Right ventricle myocardium superior (tissue), 1 donor: Measurements from ENCODE around the gene USH1C. TPM values are rescaled to one million over a fixed set of nuclear protein-coding genes. Genes with fewer than 3 reads are reported as not detected.

Experiments
- ATAC-seq: fragments of 200-7000 bp; cut with Tn5 transposase; one replicate; pipeline ENCODE4 v1.9.1; 2020; ENCODE audit warnings: mild to moderate bottlenecking; ENCODE audit not compliant: poor library complexity
- DNase-seq: peaks from one replicate; pipeline ENCODE4 v3.0.0-alpha.2; 2020
- intact Hi-C: fragments of 100-400 bp; cut with DNase I; formaldehyde crosslinking; loops from one replicate; pipeline ENCODE4 v1.11.2; 2022
- total RNA-seq: library from RNA; stranded (reverse); fragmentation: NEBNext Ultra II Directional; extraction: Animal tissue kit (Norgen Biotek cat#: 25700); gene quantifications from one replicate; pipeline ENCODE4 v1.2.1, GENCODE V29; 2021
- donor health status: DM: no; HTN: yes; CAD: no; lungs with severe emphysema.

Gene USH1C
- total RNA-seq, 1 donor from 2014 or later = 0.78 TPM

- DNase-seq = no peak
- no peak for ATAC-seq
- intact Hi-C loops = no loop called here
Observed at GRCh38 chr11:17459236-17459896, 84.8 kb downstream of the USH1C start.

- DNase-seq (no peak), ATAC-seq (no peak)
- intact Hi-C loops = no loop called here
Observed at GRCh38 chr11:17458268-17458667, 85.9 kb downstream of the USH1C start.

- intact Hi-C loops = no loop called here
- ATAC-seq (no peak), DNase-seq (no peak)
Observed at GRCh38 chr11:17457396-17458173, 86.6 kb downstream of the USH1C start.

GRCh38 chr11:17452668-17453067 is 91.5 kb downstream of the USH1C start:
- DNase-seq = no peak
- ATAC-seq = no peak
- intact Hi-C loops = no loop called here

GRCh38 chr11:17449158-17449557 is 95.1 kb downstream of the USH1C start:
- intact Hi-C loops = no loop called here
- DNase-seq (no peak), ATAC-seq (no peak)

GRCh38 chr11:17446482-17446881 is 97.7 kb downstream of the USH1C start:
- no peak for DNase-seq
- ATAC-seq = no peak
- intact Hi-C loops = no loop called here

GRCh38 chr11:17445240-17445795 is 98.9 kb downstream of the USH1C start:
- ATAC-seq = no peak

GRCh38 chr11:17443926-17444690 is 100.1 kb downstream of the USH1C start:
- DNase-seq = no peak
- ATAC-seq = no peak
- intact Hi-C loops = no loop called here

More at GRCh38 chr11:17445240-17445795, 98.9 kb downstream of the USH1C start:
- intact Hi-C loops = no loop called here
- no peak for DNase-seq

Other genes starting within 250 kb of the USH1C start
- 0.56 TPM for gene NCR3LG1, start 192.6 kb downstream of the USH1C start, total RNA-seq
- 27.7 TPM for gene KCNJ11, start 155.8 kb downstream of the USH1C start, total RNA-seq
- gene ABCC8, start 67.6 kb downstream of the USH1C start, total RNA-seq = 0.91 TPM
- gene OTOG, start 2.8 kb upstream of the USH1C start, total RNA-seq = not detected
- not detected for gene MYOD1, start 175.2 kb upstream of the USH1C start, total RNA-seq
- not detected for gene KCNC1, start 190.4 kb upstream of the USH1C start, total RNA-seq